Tibial nerve (tissue), 4 donors: Measurements from ENCODE around the gene PFDN1.

ENCODE experiments used
- CTCF ChIP-seq, 5 experiments: fragments of 200-600 bp in 3 of 5; fragments of 450-650 bp in 2 of 5; sonication (generic) in 3 of 5; IDR thresholded peaks; one replicate each; pipeline ENCODE4 v1.5.1; 2016 to 2019; ENCODE audit warnings: antibody characterized with exemption in 5 of 5, mild to moderate bottlenecking in 3 of 5, moderate library complexity in 2 of 5
- EP300 ChIP-seq, 2 donors: sonication (generic); formaldehyde crosslinking; IDR thresholded peaks; one replicate each; pipeline ENCODE4 v1.6.1; 2017; ENCODE audit warnings: antibody characterized with exemption in 2 of 2, mild to moderate bottlenecking in 1 of 2
- POLR2A ChIP-seq, 2 donors: fragments of 450-650 bp; IDR thresholded peaks; one replicate each; pipeline ENCODE4 v1.6.1; 2017; ENCODE audit warnings: antibody characterized with exemption in 2 of 2, mild to moderate bottlenecking in 2 of 2, moderate library complexity in 2 of 2

- TF ChIP-seq POLR2A (IDR thresholded peaks at IDR 0.05) (no peak), CTCF (IDR thresholded peaks at IDR 0.05) (no peak), EP300 (IDR thresholded peaks at IDR 0.05) (no peak)
These were observed 79.3 kb downstream of the PFDN1 start for GRCh38 chr5:140223567-140223966.
